Measurements from ENCODE around the gene SNRPD3. TPM values are rescaled to one million over a fixed set of nuclear protein-coding genes. Genes with fewer than 3 reads are reported as not detected.

SNRPD3 gene
- polyA plus RNA-seq, 1 of the 3 experiments (the other 2 are of a cell fraction): 177 TPM

- WGBS (ENCODE audit: low lambda C conversion rate): 98% methylated on average over 3 of the region's 3 CpGs
- H3K4me1 ChIP-seq (ENCODE audit: control insufficient read depth in 1 of 2, insufficient read depth in 2 of 2, low read depth in 1 of 2, low read length in 1 of 2): peaks cover under 1 to 13% of the 10 kb centered on the region in 2 experiments; a peak in 2 of 4 replicates
- CTCF ChIA-PET: no interaction called here
- H3K9me3 ChIP-seq: no peaks in the 10 kb centered on the region
- no peaks in the 10 kb centered on the region for H3K9me2 ChIP-seq
- no peak overlapping the region for H3K4me3 ChIP-seq (ENCODE audit: low read depth in 2 of 2, low read length in 1 of 2)
- no peak for DNase-seq
- H4K20me1 ChIP-seq (ENCODE audit: insufficient read depth): no peaks in the 10 kb centered on the region
- H3K9ac ChIP-seq: no peak overlapping the region
- H2AFZ ChIP-seq (ENCODE audit: low read depth): no peak overlapping the region
- POLR2A ChIA-PET: no interaction called here
- no peak overlapping the region for H3K4me2 ChIP-seq
- TF ChIP-seq RFX5 (IDR thresholded peaks at IDR 0.05; ENCODE audit: low read length) (no peak), ZBTB33 (IDR thresholded peaks at IDR 0.05; ENCODE audit: borderline replicate concordance, low read depth) (no peak), TAF1 (IDR thresholded peaks at IDR 0.05; ENCODE audit: borderline replicate concordance, low read depth, low read length) (no peak), SMC3 (IDR thresholded peaks at IDR 0.05; ENCODE audit: low read depth, low read length) (no peak), PBX3 (IDR thresholded peaks at IDR 0.05) (no peak), TEAD4 (IDR thresholded peaks at IDR 0.05; ENCODE audit: borderline replicate concordance, insufficient read depth) (no peak), CHD2 (IDR thresholded peaks at IDR 0.05; ENCODE audit: low read length, partially characterized antibody) (no peak)
- no peaks in the 10 kb centered on the region for H3K79me2 ChIP-seq (ENCODE audit: insufficient read depth)
- H3K27ac ChIP-seq (ENCODE audit: low read depth in 2 of 2, low read length in 1 of 2): no peak overlapping the region
- H3K36me3 ChIP-seq (replicated peaks in 1 of 2; ENCODE audit: control insufficient read depth in 1 of 2, insufficient read depth in 2 of 2, low read length in 1 of 2): no peaks in the 10 kb centered on the region
- peaks cover 12% of the 10 kb centered on the region for H3F3A ChIP-seq (replicated peaks; ENCODE audit: insufficient read depth)
- no peaks in the 10 kb centered on the region for H3K27me3 ChIP-seq (ENCODE audit: insufficient read depth)
Observed at GRCh38 chr22:24512043-24512442, 43.8 kb upstream of the SNRPD3 start.

- peaks cover 5 to 13% of the 10 kb centered on the region in 2 experiments; a peak in 2 of 4 replicates for H3K4me1 ChIP-seq (ENCODE audit: control insufficient read depth in 1 of 2, insufficient read depth in 2 of 2, low read depth in 1 of 2, low read length in 1 of 2)
- no peaks in the 10 kb centered on the region for H3K79me2 ChIP-seq (ENCODE audit: insufficient read depth)
- H2AFZ ChIP-seq (ENCODE audit: low read depth): no peak overlapping the region
- no peak overlapping the region for H3K9ac ChIP-seq
- no peak overlapping the region for H3K27ac ChIP-seq (ENCODE audit: low read depth in 2 of 2, low read length in 1 of 2)
- no peaks in the 10 kb centered on the region for H3K36me3 ChIP-seq (replicated peaks in 1 of 2; ENCODE audit: control insufficient read depth in 1 of 2, insufficient read depth in 2 of 2, low read length in 1 of 2)
- CTCF ChIA-PET: interaction anchor here (1.0 kb wide), 1 partner anchor 11 kb away, joined by 4 read pairs; no protein-coding TSS in a partner anchor
- H4K20me1 ChIP-seq (ENCODE audit: insufficient read depth): no peaks in the 10 kb centered on the region
- 88% methylated on average over 9 of the region's 9 CpGs for WGBS (ENCODE audit: low lambda C conversion rate)
- peaks cover 12% of the 10 kb centered on the region for H3F3A ChIP-seq (replicated peaks; ENCODE audit: insufficient read depth)
- no peaks in the 10 kb centered on the region for H3K27me3 ChIP-seq (ENCODE audit: insufficient read depth)
- H3K4me2 ChIP-seq: no peak overlapping the region
- H3K4me3 ChIP-seq (ENCODE audit: low read depth in 2 of 2, low read length in 1 of 2): no peak overlapping the region
- H3K9me3 ChIP-seq: no peaks in the 10 kb centered on the region
- POLR2A ChIA-PET: no interaction called here
- H3K9me2 ChIP-seq: no peaks in the 10 kb centered on the region
- no peak for DNase-seq
- no peak for TF ChIP-seq REST (IDR thresholded peaks at IDR 0.05; ENCODE audit: low read depth, low read length)
- TF ChIP-seq EP300 (IDR thresholded peaks at IDR 0.05; ENCODE audit: borderline replicate concordance in 1 of 2, low read depth in 1 of 2, low read length in 1 of 2): no peak
- TF ChIP-seq YY1 (IDR thresholded peaks at IDR 0.05; ENCODE audit: low read depth): no peak
- TF ChIP-seq SMC3 (IDR thresholded peaks at IDR 0.05; ENCODE audit: low read depth, low read length): no peak
- no peak for TF ChIP-seq SIN3A (IDR thresholded peaks at IDR 0.05; ENCODE audit: borderline replicate concordance, low read depth, low read length)
- TF ChIP-seq POLR2AphosphoS5 (IDR thresholded peaks at IDR 0.05; ENCODE audit: low read depth, low read length): no peak
- TF ChIP-seq PBX3 (IDR thresholded peaks at IDR 0.05): no peak
- no peak for TF ChIP-seq JUND (IDR thresholded peaks at IDR 0.05)
- no peak for TF ChIP-seq IRF3 (IDR thresholded peaks at IDR 0.05; ENCODE audit: low read depth, low read length)
- TF ChIP-seq TEAD4 (IDR thresholded peaks at IDR 0.05; ENCODE audit: borderline replicate concordance, insufficient read depth): no peak
Observed at GRCh38 chr22:24513378-24514240, 42.2 kb upstream of the SNRPD3 start.
